Stimulated activated CD8-positive, alpha-beta memory T cell treated with anti-CD3 and anti-CD28 coated beads, Interleukin-12 subunit alpha, Interleukin-12 subunit beta, amount 100 ng/mL, for 1 hour (primary cell): ENCODE results near the gene PODN.
A peak's percentile ranks its signal among the peaks of the same experiment; 100 is the strongest.

Experiments
- DNase-seq: peaks from one replicate; pipeline ENCODE4 v3.0.0-alpha.2; 2020; ENCODE audit warnings: low read depth

Gene PODN, protein sequence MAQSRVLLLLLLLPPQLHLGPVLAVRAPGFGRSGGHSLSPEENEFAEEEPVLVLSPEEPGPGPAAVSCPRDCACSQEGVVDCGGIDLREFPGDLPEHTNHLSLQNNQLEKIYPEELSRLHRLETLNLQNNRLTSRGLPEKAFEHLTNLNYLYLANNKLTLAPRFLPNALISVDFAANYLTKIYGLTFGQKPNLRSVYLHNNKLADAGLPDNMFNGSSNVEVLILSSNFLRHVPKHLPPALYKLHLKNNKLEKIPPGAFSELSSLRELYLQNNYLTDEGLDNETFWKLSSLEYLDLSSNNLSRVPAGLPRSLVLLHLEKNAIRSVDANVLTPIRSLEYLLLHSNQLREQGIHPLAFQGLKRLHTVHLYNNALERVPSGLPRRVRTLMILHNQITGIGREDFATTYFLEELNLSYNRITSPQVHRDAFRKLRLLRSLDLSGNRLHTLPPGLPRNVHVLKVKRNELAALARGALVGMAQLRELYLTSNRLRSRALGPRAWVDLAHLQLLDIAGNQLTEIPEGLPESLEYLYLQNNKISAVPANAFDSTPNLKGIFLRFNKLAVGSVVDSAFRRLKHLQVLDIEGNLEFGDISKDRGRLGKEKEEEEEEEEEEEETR

DNA sequence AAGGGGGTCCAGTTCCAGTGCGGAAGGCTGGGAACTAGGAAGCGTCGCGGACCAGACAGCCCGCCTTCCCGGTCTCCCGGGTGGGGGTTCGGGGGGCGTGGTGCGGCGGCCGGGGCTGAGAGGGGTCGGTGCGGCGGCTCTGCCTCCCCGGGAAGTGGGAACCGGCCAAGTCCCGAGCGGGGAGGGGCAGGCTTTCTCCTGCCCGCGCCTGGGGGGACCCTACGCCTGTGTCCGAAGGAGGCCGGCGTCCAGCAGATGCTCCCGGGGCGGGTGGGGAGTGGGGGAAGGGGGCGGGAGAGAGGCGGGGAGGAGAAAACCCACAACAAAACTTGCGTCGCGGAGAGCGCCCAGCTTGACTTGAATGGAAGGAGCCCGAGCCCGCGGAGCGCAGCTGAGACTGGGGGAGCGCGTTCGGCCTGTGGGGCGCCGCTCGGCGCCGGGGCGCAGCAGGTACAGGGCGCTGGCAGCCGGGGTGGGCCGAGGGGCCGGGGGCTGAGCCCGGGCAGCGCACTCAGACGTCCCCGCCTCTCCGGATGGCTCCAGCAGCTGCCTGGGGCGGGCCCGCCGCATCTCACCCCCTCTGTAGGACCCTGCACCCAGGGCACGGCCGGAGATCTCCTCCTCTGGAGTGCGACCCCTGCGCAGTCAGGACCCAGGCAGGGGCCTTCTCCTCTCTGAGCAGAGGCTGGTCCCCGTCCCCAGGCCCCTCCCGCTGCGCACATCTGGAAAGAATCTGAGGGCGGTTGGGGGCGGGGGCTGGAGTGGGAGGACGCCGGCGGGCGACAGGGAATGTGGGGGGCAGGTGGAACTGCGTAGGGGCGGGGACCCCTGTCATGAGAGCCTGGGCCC lies at the start of gene PODN:
PODN (plus strand) TSS at position 355 of the 849 bp plus-strand sequence. CDS start 7,643 bp downstream, outside the sequence.
- no peak for DNase-seq

- DNase-seq = peak; percentile 62
These were observed 47.1 kb upstream of the PODN start for GRCh38 chr1:53014791-53015507.

DNA sequence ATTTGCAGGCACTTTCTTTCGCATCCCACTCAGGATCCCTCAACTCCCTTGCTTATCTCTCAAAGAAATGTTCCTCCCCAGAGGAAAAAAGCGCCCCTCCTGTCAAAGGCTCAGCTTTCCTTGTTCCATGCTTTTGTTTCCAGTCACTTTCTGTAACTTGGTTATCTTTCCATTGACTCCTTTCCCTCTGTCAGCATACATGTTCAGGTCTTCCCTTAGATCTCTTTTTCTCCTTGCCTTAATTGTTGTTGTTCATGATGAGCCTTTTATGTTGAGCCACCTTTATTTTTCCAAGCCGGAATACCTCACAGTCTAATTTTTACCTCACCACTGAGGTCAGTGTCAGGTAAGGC lies 46.5 kb upstream of the PODN start:
- no peak for DNase-seq

GRCh38 chr1:53016705-53017104 lies 45.3 kb upstream of the PODN start:
- DNase-seq = no peak

GRCh38 chr1:53020588-53020987 lies 41.4 kb upstream of the PODN start:
- DNase-seq = no peak

DNA sequence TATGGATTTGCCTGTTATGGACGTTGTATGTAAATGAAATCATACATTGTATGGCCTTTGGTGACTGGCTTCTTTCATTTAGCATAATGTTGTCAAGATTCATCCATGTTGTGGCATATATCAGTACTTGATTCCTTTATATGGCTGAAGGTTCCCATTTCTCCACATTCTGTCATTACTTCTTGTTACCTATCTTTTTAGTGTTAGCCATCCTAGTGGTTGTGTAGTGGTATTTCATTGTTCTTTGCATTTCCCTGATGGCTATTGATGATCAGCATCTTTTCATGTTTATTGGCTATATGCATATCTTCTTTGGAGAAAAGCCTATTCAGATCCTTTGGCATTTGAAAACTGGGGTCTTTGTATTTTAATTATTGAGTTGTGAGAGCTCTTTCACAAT lies 39.8 kb upstream of the PODN start:
- no peak for DNase-seq

- no peak for DNase-seq
These were observed 38.5 kb upstream of the PODN start for GRCh38 chr1:53023546-53023945.

GRCh38 chr1:53024117-53024516 lies 37.9 kb upstream of the PODN start:
- DNase-seq = no peak

DNA sequence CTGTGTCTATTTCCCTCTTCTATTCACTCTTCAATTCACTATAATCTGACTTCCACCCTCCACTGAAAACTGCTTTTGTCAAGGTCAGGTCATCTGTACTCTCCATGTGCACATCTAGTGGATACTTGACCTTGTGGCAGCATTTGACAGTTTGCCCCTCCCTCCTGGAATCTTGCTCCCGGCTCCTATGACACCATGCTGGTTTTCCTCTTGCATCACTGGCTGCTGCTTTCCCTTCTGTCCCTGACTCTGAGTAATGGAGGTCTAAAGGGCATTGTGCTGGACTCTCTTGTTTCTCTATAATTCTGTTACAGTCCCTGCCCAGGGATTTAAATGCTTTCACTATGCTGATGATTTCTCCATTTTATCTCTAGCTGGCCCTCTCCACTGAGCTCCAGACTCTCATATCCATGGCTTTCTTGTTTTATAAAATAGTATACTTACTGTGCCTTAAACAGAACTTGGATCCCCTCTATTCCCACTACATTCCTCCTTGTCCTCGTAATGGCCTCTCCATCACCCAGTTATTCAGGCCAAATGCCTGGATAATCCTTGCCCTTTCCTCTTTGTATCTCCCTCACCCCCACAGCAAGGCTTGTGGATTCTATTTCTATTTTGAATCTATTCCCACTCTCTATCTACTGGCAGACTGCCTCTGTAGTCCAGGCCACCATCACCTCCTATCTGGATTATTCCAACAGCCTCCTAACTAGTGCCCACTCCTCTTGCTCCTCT lies 36.8 kb upstream of the PODN start:
- DNase-seq = no peak

GRCh38 chr1:53025769-53026112 lies 36.3 kb upstream of the PODN start:
- no peak for DNase-seq

DNA sequence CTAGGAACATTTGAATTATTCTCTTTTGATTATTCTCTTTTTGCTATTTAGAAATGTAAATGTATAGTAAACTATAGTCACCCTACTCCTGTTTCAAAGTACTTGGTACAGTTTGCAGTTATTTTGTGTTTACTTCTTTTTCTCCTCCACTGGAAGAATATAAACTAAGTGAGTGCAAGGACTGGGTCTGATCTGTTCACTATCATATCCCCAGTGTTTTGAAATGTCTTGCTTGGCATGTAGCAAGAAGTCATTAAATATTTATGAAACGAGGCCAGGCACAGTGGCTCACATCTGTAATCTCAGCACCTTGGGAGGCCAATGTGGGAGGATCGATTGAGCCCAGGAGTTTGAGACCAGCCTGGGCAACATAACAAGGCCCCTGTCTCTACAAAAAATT lies 35.8 kb upstream of the PODN start:
- DNase-seq = no peak

- DNase-seq = no peak
These were observed 30.3 kb upstream of the PODN start for GRCh38 chr1:53031732-53032131.

DNA sequence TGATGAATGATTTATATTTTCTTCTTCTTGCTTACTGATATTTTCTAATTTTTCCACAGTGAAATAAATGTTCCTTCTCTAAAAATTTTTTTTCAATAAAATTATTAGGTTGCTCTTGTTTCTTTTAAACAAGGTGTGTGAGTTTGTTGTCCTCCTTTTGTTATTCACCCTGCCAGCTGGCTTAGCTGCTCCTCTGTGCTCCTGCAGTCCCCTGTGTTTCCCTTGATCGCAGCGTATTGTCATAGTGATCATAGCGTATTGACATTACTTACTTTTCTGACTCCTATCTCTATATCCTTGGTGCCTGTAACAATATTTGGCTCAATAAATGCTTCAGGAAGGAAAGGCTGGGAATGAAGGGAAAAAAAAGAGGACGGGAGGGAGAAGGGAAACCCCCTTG lies 24.9 kb upstream of the PODN start:
- no peak for DNase-seq

DNA sequence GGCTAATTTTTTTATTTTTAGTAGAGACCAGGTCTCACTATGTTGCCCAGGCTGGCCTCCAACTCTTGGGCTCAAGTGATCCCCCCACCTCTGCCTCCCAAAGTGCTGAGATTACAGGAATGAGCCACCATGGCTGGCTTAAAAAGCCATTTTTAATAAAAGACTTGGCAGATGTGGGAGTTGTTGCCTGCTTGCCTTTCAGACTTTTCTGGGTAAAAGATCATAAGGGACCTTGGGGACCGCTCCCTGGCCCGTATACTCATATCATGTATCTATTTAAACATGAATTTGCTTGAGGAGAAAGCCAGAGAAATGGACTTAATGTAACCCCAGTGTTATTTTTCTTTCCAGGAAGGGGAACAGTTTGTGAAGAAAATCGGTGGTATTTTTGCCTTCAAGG lies 23.4 kb upstream of the PODN start:
- DNase-seq = no peak

- no peak for DNase-seq
These were observed 18.7 kb upstream of the PODN start for GRCh38 chr1:53043271-53043670.

DNA sequence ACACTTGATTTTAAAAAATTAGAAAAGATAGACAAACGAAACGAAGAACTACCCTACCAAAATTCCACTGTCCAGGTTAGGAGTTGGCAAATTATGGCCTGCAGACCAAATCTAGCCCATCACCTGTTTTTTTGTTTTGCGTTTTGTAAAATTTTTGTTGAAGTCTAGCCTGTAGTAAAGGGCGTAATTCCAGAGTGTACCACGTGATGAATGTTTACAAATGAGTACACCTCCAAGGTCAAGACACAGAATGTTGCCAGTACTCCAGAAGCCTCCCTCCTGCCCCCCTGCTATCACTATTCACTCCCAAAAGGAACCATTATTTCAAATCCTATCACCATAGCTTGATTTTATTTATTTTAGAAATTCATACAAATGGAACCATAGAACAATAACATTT lies 17.1 kb upstream of the PODN start:
- DNase-seq = no peak

DNA sequence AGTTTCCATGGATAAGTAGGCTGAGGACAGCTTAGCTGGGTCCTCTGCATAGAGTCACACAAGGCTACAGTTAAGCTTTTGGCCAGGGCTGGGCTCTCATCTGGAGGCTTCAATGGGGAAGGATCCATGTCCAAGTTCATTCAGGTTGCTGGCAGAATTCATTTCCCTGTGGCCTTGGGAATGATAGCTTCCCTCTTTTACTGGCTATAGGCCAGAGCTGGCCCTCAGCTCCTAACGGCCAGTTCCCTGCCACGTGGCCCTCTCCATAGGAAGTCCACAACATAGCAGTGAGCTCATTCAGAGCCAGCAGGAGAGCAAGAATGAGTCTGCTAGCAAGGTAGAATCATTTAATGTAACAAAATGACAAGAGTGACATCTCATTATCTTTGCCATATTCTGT lies 15.1 kb upstream of the PODN start:
- no peak for DNase-seq

- DNase-seq = no peak
These were observed 14.0 kb upstream of the PODN start for GRCh38 chr1:53047737-53048736.

GRCh38 chr1:53048960-53049573 lies 12.9 kb upstream of the PODN start:
- no peak for DNase-seq

DNA sequence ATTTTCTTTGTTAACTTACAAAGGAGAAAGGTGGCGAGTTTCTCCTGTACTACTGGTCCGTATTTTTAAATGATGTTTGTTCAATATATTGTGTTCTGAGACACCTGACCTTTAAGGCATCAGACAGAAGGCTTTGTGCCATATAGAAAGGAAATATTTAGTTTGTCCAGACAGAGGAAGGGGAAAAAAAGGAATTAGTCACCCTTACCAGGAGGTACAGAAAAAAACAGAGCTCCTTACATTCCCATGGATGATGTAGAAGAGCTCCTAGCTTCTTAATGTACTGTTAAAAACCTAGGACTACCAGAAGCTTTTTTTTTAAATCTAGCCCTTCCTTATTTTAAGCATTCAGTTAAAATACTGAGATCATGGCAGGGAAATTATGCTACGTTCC lies 12.4 kb upstream of the PODN start:
- DNase-seq = no peak
